HEK293T (cell line): ENCODE results near the gene CAPN11.

Experiments
- ARNT ChIP-seq: fragments of 450-650 bp; IDR thresholded peaks from 2 replicates; pipeline ENCODE4 v1.6.1; 2017; ENCODE audit warnings: mild to moderate bottlenecking
- BHLHE40 ChIP-seq: fragments of 450-650 bp; IDR thresholded peaks from 2 replicates; pipeline ENCODE4 v1.6.1; 2016; ENCODE audit warnings: mild to moderate bottlenecking, moderate library complexity, borderline replicate concordance
- FOXA1 ChIP-seq: fragments of 450-650 bp; IDR thresholded peaks from 2 replicates; pipeline ENCODE4 v1.6.1; 2016; ENCODE audit warnings: mild to moderate bottlenecking
- FOXK2 ChIP-seq: fragments of 450-650 bp; IDR thresholded peaks from 2 replicates; pipeline ENCODE4 v1.6.1; 2016; ENCODE audit warnings: mild to moderate bottlenecking
- FOXM1 ChIP-seq: fragments of 450-650 bp; IDR thresholded peaks from 2 replicates; pipeline ENCODE4 v1.6.1; 2017; ENCODE audit warnings: mild to moderate bottlenecking, borderline replicate concordance
- HDGF ChIP-seq: fragments of 450-650 bp; IDR thresholded peaks from 2 replicates; pipeline ENCODE4 v1.6.1; 2017; ENCODE audit warnings: antibody characterized with exemption, borderline replicate concordance
- L3MBTL2 ChIP-seq: fragments of 450-650 bp; conservative IDR thresholded peaks from 2 replicates; pipeline ENCODE4 v1.6.1; 2016; ENCODE audit warnings: mild to moderate bottlenecking
- LEF1 ChIP-seq: fragments of 450-650 bp; IDR thresholded peaks from 2 replicates; pipeline ENCODE4 v1.6.1; 2017; ENCODE audit warnings: mild to moderate bottlenecking, borderline replicate concordance
- SP1 ChIP-seq: fragments of 450-650 bp; IDR thresholded peaks from 2 replicates; pipeline ENCODE4 v1.6.1; 2017
- SUZ12 ChIP-seq: fragments of 450-650 bp; IDR thresholded peaks from 2 replicates; pipeline ENCODE4 v1.6.1; 2016; ENCODE audit warnings: mild to moderate bottlenecking
- TARDBP ChIP-seq: fragments of 450-650 bp; IDR thresholded peaks from 2 replicates; pipeline ENCODE4 v1.6.1; 2016

DNA sequence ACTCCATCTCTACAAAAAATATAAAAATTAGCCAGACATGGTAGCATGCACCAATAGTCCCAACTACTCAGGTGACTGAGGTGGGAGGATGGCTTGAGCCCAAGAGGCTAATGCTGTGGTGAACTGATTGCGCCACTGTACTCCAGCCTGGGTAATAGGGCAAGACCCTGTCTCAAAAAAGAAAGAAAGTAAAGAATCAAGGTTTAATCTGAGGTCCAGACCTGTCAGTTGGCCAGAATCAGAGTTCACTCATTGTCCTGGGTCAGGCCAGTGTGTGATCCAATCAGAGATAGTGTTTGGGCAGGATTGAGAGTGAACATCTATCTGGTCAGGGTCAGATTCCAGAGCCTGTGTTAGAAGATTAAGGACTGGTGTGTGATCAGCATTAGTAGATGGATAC, 15.8 kb upstream of the CAPN11 start:
- TF ChIP-seq SUZ12 (no peak), FOXM1 (no peak), TARDBP (no peak), SP1 (no peak), FOXK2 (no peak), HDGF (no peak), LEF1 (no peak), FOXA1 (no peak), BHLHE40 (no peak), ARNT (no peak), L3MBTL2 (no peak)
